GM18951 (cell line): ENCODE data around the gene LHFPL2.

Source experiments
- POLR2A ChIP-seq: IDR thresholded peaks from 4 replicates; pipeline ENCODE4 v1.6.1; 2011; ENCODE audit warnings: mild to moderate bottlenecking; ENCODE audit not compliant: insufficient read length, insufficient read depth; ENCODE audit errors: extremely low read depth
- in situ Hi-C: fragments of 300-500 bp; cut with MboI; formaldehyde crosslinking; loops from one replicate; pipeline ENCODE4 v1.12.0; 2022; ENCODE audit warnings: low sequenced_read_pairs, mixed read lengths, inconsistent platforms; ENCODE audit not compliant: unreplicated experiment

Gene LHFPL2

DNA sequence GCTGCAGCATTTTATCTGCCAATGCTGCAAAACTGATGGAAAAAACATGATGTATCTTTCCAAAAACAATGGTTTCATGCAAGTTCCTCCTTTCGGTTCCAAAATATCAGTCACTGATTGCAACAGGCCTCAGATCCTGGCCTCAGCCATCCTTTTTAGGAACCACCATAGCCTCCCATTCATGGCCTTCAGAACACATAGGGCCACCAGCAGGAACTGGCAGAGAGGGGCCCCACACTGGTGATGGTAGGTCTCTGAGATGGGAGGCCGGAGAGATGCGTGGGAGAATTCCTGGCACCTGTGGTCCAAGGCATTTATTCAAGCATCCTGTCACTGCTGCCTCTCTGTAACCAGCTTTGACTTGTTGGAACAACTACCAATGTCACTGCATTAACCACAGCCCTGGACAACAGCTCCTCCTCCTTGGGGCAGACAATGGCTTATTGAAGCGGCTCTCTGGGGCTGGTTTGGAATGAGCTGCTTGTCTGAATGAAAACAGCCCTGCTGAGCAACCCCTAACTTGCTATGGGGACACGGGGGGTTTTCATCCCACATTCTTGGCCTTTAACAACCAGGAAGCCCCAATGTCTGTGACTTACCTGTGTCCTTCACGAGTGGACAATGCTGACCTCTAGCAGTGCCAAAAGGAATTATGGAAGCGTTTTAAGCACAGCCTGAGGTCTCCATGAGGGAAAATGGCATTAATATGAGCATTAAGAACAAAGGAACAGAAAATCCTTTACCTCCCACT, 108.1 kb downstream of the LHFPL2 start:
- TF ChIP-seq POLR2A, result no peak
- in situ Hi-C loops, result no loop called here

DNA sequence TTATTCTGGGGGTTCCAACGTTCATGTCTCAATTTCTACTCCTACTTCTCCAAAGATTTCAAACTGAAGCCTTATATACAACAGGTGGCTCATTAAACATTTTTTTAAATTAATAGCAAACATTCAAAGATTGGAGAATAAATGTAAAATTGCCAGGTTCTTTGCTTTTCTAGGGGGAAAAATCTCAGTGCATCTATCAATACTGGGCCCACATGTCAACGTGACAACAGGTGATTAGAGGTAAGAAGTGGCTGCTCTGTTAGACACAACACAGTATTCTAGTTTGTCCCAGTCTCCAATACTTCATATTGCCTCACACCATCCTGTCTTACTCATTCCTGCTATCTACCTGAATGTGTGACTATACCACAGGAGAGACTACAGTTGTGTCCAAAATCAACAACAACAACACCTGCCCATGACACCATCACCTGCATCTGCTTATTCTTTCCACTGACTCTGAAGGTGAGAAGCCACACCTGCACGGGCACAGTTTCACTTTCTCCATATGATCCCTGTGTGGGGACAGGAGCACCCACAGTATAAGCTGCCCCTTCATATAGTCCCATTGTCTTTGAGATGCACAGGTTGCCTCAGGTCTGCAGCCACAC, 110.2 kb downstream of the LHFPL2 start:
- no peak for TF ChIP-seq POLR2A
- in situ Hi-C loops, result loop anchor here (10.0 kb wide), 1 partner anchor 436 kb away; no protein-coding TSS in a partner anchor

DNA sequence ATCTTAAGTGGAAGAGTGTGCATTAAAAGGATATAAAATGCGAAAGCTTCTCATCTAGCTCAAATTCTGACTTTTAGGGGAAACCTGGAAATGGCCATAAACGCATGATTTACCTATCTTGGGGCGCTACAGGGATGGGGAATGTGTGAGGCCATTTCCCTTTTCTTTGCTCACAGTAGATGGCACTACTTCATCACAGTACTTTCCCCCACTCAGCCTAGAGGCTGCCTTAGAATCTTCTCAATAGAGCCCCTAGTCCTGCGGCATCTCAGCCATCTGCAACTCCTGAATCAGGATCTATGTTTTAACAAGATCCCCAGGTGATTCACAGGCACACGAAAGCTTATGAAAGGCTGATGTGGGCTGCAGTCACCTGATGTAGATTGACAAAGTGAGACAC, 110.8 kb downstream of the LHFPL2 start:
- in situ Hi-C loops, result loop anchor here (10.0 kb wide), 1 partner anchor 437 kb away; no protein-coding TSS in a partner anchor
- TF ChIP-seq POLR2A, result no peak

DNA sequence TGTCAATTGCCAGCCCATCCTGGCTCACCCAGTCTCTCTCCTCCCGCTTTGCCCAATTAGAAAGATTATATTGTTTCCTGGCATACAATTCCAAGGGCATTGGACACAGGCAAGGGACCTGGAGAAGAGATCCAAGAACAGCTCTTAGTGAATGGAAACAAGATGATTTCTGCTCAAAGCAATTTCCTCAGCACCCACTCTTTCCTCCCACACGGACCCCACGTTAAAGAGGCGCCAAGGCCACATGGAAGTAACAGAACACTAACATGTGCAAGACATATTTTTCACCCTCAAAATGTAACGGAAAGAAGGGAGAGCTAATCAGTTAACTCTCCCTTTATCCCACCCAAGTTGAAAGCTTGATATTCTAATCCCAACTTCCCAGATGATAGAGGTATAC, 111.2 kb downstream of the LHFPL2 start:
- in situ Hi-C loops, result loop anchor here (10.0 kb wide), 1 partner anchor 437 kb away; no protein-coding TSS in a partner anchor
- TF ChIP-seq POLR2A, result no peak

DNA sequence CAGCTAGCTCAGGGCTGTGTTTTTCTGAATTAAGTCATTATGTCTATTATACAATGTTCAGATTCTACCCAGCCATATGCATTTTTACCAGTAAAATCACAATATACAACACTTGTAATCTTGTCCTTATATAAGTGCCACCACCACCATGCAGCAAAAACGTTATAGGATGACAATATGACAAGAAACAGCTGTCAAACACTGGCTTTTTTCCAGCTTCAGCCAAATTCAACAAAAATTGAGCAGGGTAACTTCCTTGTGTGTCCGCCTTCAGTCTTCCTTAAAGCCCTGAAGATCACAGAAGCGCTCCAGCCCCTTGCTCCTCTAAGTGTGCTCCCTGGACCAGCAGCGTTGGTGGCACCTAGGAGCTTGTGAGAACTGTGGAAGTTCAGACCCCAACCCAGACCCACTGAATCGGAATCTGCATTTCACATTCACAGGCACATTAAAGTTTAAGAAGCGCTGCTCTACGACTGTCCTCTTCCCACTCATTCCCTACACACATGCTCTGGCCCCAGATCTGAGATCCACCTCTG, 111.8 kb downstream of the LHFPL2 start:
- no peak for TF ChIP-seq POLR2A
- in situ Hi-C loops, result loop anchor here (10.0 kb wide), 1 partner anchor 438 kb away; no protein-coding TSS in a partner anchor

DNA sequence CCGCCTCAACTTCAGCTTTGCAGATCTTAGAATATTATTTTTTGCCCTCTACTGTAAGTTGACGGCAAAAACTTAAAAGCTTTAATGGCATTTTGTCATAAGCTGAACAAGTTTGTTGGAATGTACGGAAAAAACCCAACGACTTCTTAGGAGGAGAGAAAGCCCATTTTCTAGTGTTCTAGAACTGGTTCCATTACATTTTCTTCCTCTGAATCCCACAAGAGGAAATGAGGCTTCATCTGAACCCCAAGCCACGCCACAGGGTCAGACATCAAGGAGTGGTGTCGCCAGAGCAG, 113.7 kb downstream of the LHFPL2 start:
- no peak for TF ChIP-seq POLR2A
- in situ Hi-C loops, result loop anchor here (10.0 kb wide), 1 partner anchor 440 kb away; no protein-coding TSS in a partner anchor

DNA sequence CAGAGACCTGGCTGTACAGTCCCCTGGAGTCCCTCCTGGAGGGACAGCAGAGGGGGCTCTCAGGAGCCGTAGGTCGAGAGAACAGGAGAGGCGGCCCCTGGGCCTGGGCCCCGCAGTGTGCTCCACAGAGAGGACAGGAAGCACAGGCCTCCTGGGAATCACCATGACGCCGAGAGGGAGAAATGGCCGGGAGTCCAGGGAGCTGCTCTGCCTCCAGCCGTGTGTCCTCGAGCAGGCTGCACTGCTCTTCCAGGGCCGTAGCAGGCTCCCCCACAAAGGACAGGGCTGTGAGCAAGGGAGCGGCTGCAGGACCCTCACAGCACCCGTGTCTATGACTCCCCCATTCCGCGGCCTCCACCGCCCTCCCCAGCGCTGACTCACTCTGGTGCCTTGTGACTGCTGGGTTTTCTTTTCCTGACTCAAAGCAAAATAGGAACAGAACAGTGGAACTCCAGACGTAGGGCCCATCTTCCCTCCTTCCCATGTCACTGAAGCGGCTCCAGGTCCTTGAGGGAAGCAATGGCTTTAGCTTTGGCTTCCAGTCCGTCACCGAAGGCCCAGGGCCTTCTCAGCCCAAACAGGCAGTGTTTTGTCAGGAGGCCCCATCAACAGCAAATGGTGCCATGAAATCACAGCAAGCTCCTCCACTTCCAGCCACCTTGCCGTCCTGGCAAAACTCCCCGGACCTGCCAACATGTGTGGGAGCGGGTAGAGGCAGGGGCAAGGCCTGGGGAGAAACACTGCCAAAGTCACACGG, 114.2 kb downstream of the LHFPL2 start:
- in situ Hi-C loops, result loop anchor here (10.0 kb wide), 1 partner anchor 440 kb away; no protein-coding TSS in a partner anchor

DNA sequence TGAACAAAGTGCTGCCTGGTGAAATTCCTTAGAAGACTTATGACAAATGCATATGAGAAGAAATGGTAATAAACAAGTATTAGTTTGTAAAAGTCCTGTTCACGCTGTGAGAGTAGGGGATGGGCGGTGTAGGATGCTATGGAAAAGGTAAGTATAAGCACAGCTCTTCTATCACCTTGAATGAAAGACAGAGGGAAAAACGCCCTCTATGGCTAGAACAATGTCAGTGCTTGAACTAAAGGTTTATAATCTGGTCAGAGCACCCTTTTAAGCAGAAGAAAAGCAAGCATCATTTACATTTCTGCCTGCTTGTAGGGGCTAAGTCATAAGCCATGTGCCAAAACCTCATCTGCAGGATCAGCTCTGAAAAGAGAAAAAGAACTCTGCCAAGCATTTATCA, 115.2 kb downstream of the LHFPL2 start:
- in situ Hi-C loops, result loop anchor here (10.0 kb wide), 1 partner anchor 441 kb away; no protein-coding TSS in a partner anchor
- TF ChIP-seq POLR2A, result no peak

More for the DNA sequence above, 114.2 kb downstream of the LHFPL2 start:
- TF ChIP-seq POLR2A, result no peak

DNA sequence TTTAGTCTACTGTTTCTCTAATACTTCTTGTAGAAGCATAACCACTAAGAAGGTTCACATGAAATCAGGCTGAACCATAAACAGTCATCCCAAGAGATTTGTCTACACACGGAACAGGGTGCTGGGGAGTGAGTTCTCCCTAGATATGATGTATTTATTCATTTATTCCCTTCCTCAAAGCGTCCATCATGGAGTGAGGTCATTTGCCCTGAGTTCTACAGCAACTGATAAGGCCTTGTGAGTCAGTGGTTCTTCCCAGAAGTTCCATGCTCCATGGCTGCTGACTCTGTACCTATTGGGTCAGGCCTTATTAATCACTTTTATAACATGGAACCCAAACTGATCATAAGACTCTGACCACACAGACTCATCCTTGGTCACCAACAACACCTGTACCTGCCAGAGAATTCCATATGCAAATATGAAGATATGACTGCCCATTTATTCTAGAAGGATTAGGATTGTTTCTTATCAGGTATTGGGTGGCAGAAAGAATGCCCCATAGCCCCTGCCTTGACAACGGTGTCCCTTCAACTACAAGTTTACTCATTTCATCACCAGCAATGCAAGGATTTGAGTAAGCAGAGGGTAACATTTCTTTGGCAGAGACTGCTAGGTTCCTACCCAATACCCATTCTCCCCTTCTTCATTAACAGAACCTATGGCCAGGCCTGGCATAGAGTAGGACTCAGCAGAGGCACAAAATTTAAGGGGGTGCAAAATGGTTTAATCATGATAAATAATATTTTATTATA, 118.1 kb downstream of the LHFPL2 start:
- in situ Hi-C loops, result loop anchor here (10.0 kb wide), 1 partner anchor 444 kb away; no protein-coding TSS in a partner anchor
- no peak for TF ChIP-seq POLR2A

DNA sequence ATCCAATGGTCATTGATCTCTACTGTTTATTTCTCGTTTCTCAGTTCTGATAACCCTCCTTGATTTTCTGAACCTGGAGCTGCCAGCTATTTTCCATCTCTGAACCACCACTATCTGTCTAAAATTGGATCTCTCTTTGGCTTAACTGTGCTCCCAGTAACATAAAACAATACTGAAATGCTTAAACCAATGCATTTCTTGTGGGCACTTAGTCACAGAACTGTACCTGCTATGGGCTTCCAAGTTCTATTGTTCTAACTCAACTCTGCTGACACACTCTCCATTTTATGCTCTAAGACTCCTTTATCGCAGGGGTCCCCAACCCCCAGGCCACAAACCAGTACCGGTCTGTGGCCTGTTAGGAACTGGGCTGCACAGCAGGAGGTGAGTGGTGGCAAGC, 120.6 kb downstream of the LHFPL2 start:
- in situ Hi-C loops, result no loop called here
- no peak for TF ChIP-seq POLR2A

DNA sequence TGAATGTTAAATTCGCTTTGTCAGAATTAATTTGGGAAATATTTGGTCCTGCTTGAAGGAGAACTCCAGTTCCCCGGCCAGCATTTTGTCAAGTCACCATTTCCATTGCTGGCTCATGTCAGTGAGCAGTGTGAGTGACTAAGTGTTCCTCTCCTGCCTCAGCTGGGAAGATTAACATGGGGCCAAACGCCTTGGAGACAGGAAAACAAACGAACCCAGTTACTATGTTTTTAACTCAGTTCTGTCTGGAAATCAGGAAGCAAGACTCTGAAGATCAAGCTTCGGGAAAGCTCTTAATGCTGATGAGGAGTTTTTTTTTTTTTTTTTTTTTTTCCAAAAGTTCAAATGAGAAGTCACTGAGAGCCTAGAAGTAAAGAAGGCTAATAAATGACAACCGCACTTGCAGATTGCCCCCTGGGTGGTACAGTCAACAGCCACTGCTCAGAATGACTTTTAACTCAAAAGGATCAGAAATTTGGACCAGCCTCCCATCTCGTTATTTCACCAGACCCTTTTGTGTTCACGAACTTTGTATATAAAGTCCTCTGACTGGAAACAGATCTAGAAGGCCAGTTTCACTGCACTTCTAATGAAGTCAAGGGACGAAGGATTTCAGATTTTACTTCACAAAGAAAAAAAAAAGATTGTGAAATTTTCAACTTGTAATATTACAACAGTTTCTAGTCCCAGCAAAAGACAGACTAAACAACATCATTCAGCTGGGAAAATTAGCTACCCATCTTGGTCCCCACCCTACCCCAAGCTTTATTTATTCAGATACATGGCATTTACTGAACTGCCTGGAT, 121.3 kb downstream of the LHFPL2 start:
- in situ Hi-C loops, result no loop called here
- no peak for TF ChIP-seq POLR2A
